HG03432 (cell line): ENCODE data around the gene GDF9.

ENCODE experiments used
- ATAC-seq: cut with Tn5 transposase; IDR thresholded peaks from one replicate; pipeline ENCODE4 v1.9.1; 2021; ENCODE audit warnings: mild to moderate bottlenecking, moderate library complexity; ENCODE audit not compliant: unreplicated experiment

GDF9 gene

GRCh38 chr5:132822650-132823480, 43.4 kb downstream of the GDF9 start:
- ATAC-seq: no peak

- ATAC-seq: no peak
Observed at GRCh38 chr5:132821791-132822190, 44.5 kb downstream of the GDF9 start.

GRCh38 chr5:132821350-132821749, 44.9 kb downstream of the GDF9 start:
- no peak for ATAC-seq

GRCh38 chr5:132820162-132820754, 46.0 kb downstream of the GDF9 start:
- peak; percentile 72 for ATAC-seq

GRCh38 chr5:132819468-132819867, 46.8 kb downstream of the GDF9 start:
- no peak for ATAC-seq

- ATAC-seq: no peak
Observed at GRCh38 chr5:132817011-132817410, 49.3 kb downstream of the GDF9 start.

- no peak for ATAC-seq
Observed at GRCh38 chr5:132816554-132816953, 49.7 kb downstream of the GDF9 start.

GRCh38 chr5:132816083-132816482, 50.2 kb downstream of the GDF9 start:
- ATAC-seq: no peak

GRCh38 chr5:132815454-132815853, 50.8 kb downstream of the GDF9 start:
- no peak for ATAC-seq

- no peak for ATAC-seq
Observed at GRCh38 chr5:132814503-132815294, 51.6 kb downstream of the GDF9 start.

GRCh38 chr5:132813599-132814502, 52.4 kb downstream of the GDF9 start:
- peak; percentile 49 for ATAC-seq

- ATAC-seq: peak; percentile 26
Observed at GRCh38 chr5:132812781-132813598, 53.3 kb downstream of the GDF9 start, which contains the start of gene SOWAHA. SOWAHA (plus strand) TSS chr5:132813302; CDS start chr5:132813622, 320 bp downstream.

- ATAC-seq: no peak
Observed at GRCh38 chr5:132812123-132812765, 54.0 kb downstream of the GDF9 start.
